GM23338 (cell line): ENCODE results near the gene EMILIN2. TPM values are rescaled to one million over a fixed set of nuclear protein-coding genes. Genes with fewer than 3 reads are reported as not detected.

Experiments used
- ATAC-seq: fragments of 200-7000 bp; cut with Tn5 transposase; 3 replicates; pipeline ENCODE4 v1.9.1; 2020
- DNase-seq: peaks from one replicate; pipeline ENCODE4 v3.0.0-alpha.2; 2015; ENCODE audit warnings: low spot score
- H2AFZ ChIP-seq: fragments of 200-600 bp; sonication (generic); 2 replicates; pipeline ENCODE4 v1.8.0; 2016; ENCODE audit warnings: antibody characterized with exemption, mild to moderate bottlenecking, moderate library complexity
- H3F3A ChIP-seq: fragments of 200-600 bp; sonication (generic); replicated peaks from 2 replicates; pipeline ENCODE4 v1.8.0; 2017; ENCODE audit warnings: antibody characterized with exemption, mixed run types, low read depth
- H3K27ac ChIP-seq: fragments of 200-600 bp; sonication (generic); 2 replicates; pipeline ENCODE4 v1.6.1; 2016; ENCODE audit warnings: low read depth
- H3K27me3 ChIP-seq: fragments of 200-600 bp; sonication (generic); 2 replicates; pipeline ENCODE4 v1.8.0; 2016; ENCODE audit warnings: mild to moderate bottlenecking, mixed run types, moderate library complexity; ENCODE audit not compliant: insufficient read depth
- H3K36me3 ChIP-seq: fragments of 200-600 bp; sonication (generic); 2 replicates; pipeline ENCODE4 v1.8.0; 2016; ENCODE audit warnings: mild to moderate bottlenecking; ENCODE audit not compliant: insufficient read depth
- H3K4me1 ChIP-seq: fragments of 200-600 bp; sonication (generic); 2 replicates; pipeline ENCODE4 v1.8.0; 2016; ENCODE audit warnings: mild to moderate bottlenecking, moderate library complexity; ENCODE audit not compliant: insufficient read depth
- H3K4me2 ChIP-seq: fragments of 200-600 bp; sonication (generic); 2 replicates; pipeline ENCODE4 v1.7.1; 2017; ENCODE audit warnings: mixed run types
- H3K4me3 ChIP-seq: fragments of 200-600 bp; sonication (generic); 2 replicates; pipeline ENCODE4 v1.6.1; 2016; ENCODE audit warnings: mixed run types
- H3K79me2 ChIP-seq: fragments of 200-600 bp; sonication (generic); replicated peaks from 2 replicates; pipeline ENCODE4 v1.8.0; 2017; ENCODE audit warnings: mild to moderate bottlenecking; ENCODE audit not compliant: insufficient read depth
- H3K9me2 ChIP-seq: fragments of 200-600 bp; sonication (generic); 2 replicates; pipeline ENCODE4 v1.8.0; 2017; ENCODE audit not compliant: insufficient read depth
- H4K20me1 ChIP-seq: fragments of 200-600 bp; sonication (generic); replicated peaks from 2 replicates; pipeline ENCODE4 v1.8.0; 2017; ENCODE audit warnings: mild to moderate bottlenecking; ENCODE audit not compliant: insufficient read depth
- H3K27ac Mint-ChIP-seq: 2 replicates; pipeline ENCODE4 v1.8.0; 2020; ENCODE audit warnings: inconsistent platforms, mild to moderate bottlenecking, moderate library complexity, mixed read lengths
- H3K27me3 Mint-ChIP-seq: 3 replicates; pipeline ENCODE4 v1.8.0; 2022; ENCODE audit warnings: low read depth, mild to moderate bottlenecking, moderate library complexity, mixed read lengths, inconsistent platforms; ENCODE audit not compliant: insufficient read depth, poor library complexity
- H3K36me3 Mint-ChIP-seq: 3 replicates; pipeline ENCODE4 v1.8.0; 2021; ENCODE audit warnings: low read depth, mild to moderate bottlenecking, inconsistent platforms, moderate library complexity, mixed read lengths
- H3K4me1 Mint-ChIP-seq: 3 replicates; pipeline ENCODE4 v1.8.0; 2020; ENCODE audit warnings: mild to moderate bottlenecking, inconsistent platforms, mixed read lengths
- H3K4me3 Mint-ChIP-seq: 3 replicates; pipeline ENCODE4 v1.8.0; 2021; ENCODE audit warnings: moderate library complexity, mild to moderate bottlenecking, inconsistent platforms, mixed read lengths
- H3K9me3 Mint-ChIP-seq: 3 replicates; pipeline ENCODE4 v1.8.0; 2020; ENCODE audit warnings: moderate library complexity, mild to moderate bottlenecking, inconsistent platforms, mixed read lengths
- CREB1 ChIP-seq: fragments of 250-450 bp; sonication (Bioruptor Pico); IDR thresholded peaks from 2 replicates; pipeline ENCODE4 v1.5.0; 2020; ENCODE audit warnings: low read depth, mild to moderate bottlenecking, moderate library complexity
- CTCF ChIP-seq, 2 experiments: fragments of 200-600 bp in 1 of 2; sonication (generic) in 1 of 2; conservative IDR thresholded peaks; 2 replicates each; pipeline versions ENCODE4 v1.5.1 to v1.6.1; 2016 to 2017; ENCODE audit warnings: antibody characterized with exemption in 2 of 2, low read depth in 2 of 2, mild to moderate bottlenecking in 2 of 2, moderate library complexity in 1 of 2
- EZH2 ChIP-seq: fragments of 200-600 bp; sonication (generic); IDR thresholded peaks from one replicate; pipeline ENCODE4 v1.8.0; 2017; ENCODE audit warnings: antibody characterized with exemption, mild to moderate bottlenecking, low read depth; ENCODE audit not compliant: unreplicated experiment
- EZH2phosphoT487 ChIP-seq: fragments of 200-600 bp; sonication (generic); IDR thresholded peaks from one replicate; pipeline ENCODE4 v1.8.1; 2018; ENCODE audit warnings: antibody characterized with exemption; ENCODE audit not compliant: unreplicated experiment
- JUNB ChIP-seq: IDR thresholded peaks from one replicate; pipeline ENCODE4 v1.6.1; 2016; ENCODE audit warnings: antibody characterized with exemption; ENCODE audit not compliant: unreplicated experiment
- NANOG ChIP-seq: IDR thresholded peaks from 2 replicates; pipeline ENCODE4 v1.6.1; 2016; ENCODE audit warnings: antibody characterized with exemption, borderline replicate concordance
- POLR2AphosphoS5 ChIP-seq: IDR thresholded peaks from 2 replicates; pipeline ENCODE4 v1.6.1; 2016; ENCODE audit warnings: antibody characterized with exemption, low read depth
- REST ChIP-seq: IDR thresholded peaks from one replicate; pipeline ENCODE4 v1.6.1; 2018; ENCODE audit warnings: antibody characterized with exemption; ENCODE audit not compliant: unreplicated experiment
- STAT1 ChIP-seq: IDR thresholded peaks from one replicate; pipeline ENCODE4 v1.6.1; 2016; ENCODE audit warnings: antibody characterized with exemption; ENCODE audit not compliant: unreplicated experiment
- ZNF114 ChIP-seq: fragments of 250-450 bp; sonication (Bioruptor Pico); IDR thresholded peaks from 2 replicates; pipeline ENCODE4 v1.5.0; 2020; ENCODE audit warnings: mild to moderate bottlenecking, moderate library complexity
- ZNF331 ChIP-seq: fragments of 250-450 bp; sonication (Bioruptor Pico); IDR thresholded peaks from 2 replicates; pipeline ENCODE4 v1.5.0; 2020; ENCODE audit warnings: low read depth, mild to moderate bottlenecking, moderate library complexity
- ZNF462 ChIP-seq: fragments of 250-450 bp; sonication (Bioruptor Pico); IDR thresholded peaks from 2 replicates; pipeline ENCODE4 v1.5.0; 2020; ENCODE audit warnings: mild to moderate bottlenecking, moderate library complexity
- polyA plus RNA-seq: library from polyadenylated mRNA; unstranded; fragments of >200 nt; fragmentation: Nextera tagmentation; extraction: Ambion mirVana; gene quantifications from 2 replicates; pipeline ENCODE4 v1.2.1, GENCODE V29; 2016
- total RNA-seq: library from RNA; depleted of rRNA; stranded (reverse); fragments of >200 nt; shearing (Covaris generic); gene quantifications from 2 replicates; pipeline ENCODE4 v1.2.3, GENCODE V29; 2014
- TF ChIP-seq, protein P1 (sequence below): IDR thresholded peaks from 2 replicates; pipeline ENCODE4 v1.6.1; 2016; ENCODE audit warnings: antibody characterized with exemption

Gene EMILIN2
- total and polyA plus RNA-seq, 2 experiments from 2014 or later = 3.0 to 11.6 TPM

- no peak for DNase-seq
- H3K4me1 ChIP-seq = peaks cover 5% of the 10 kb centered on the region; the same call in 1 of the 2 replicates
- H4K20me1 ChIP-seq = no peaks in the 10 kb centered on the region
- no peak overlapping the region for H3K4me3 ChIP-seq
- H3K27ac Mint-ChIP-seq = no peak overlapping the region
- peaks cover 12% of the 10 kb centered on the region for H3K9me3 Mint-ChIP-seq
- no peak overlapping the region for H3K4me3 Mint-ChIP-seq
- peaks cover 6% of the 10 kb centered on the region; the same call in 2 of the 3 replicates for H3K4me1 Mint-ChIP-seq
- H3K9me2 ChIP-seq = no peaks in the 10 kb centered on the region
- no peaks in the 10 kb centered on the region for H3F3A ChIP-seq
- no peaks in the 10 kb centered on the region for H3K27me3 ChIP-seq
- no peak overlapping the region for H3K4me2 ChIP-seq
- no peaks in the 10 kb centered on the region for H3K36me3 ChIP-seq
- ATAC-seq = no peak
- no peak overlapping the region for H3K27ac ChIP-seq
- peaks cover 12% of the 10 kb centered on the region for H3K27me3 Mint-ChIP-seq
- H3K79me2 ChIP-seq = no peaks in the 10 kb centered on the region
- no peak for TF ChIP-seq CTCF (conservative IDR thresholded peaks at IDR 0.05; ENCODE audit: low read depth in 2 of 2)
- TF ChIP-seq, protein P1, sequence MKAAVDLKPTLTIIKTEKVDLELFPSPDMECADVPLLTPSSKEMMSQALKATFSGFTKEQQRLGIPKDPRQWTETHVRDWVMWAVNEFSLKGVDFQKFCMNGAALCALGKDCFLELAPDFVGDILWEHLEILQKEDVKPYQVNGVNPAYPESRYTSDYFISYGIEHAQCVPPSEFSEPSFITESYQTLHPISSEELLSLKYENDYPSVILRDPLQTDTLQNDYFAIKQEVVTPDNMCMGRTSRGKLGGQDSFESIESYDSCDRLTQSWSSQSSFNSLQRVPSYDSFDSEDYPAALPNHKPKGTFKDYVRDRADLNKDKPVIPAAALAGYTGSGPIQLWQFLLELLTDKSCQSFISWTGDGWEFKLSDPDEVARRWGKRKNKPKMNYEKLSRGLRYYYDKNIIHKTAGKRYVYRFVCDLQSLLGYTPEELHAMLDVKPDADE = no peak
- no peak for TF ChIP-seq EZH2phosphoT487
- TF ChIP-seq POLR2AphosphoS5 = no peak
- no peak for TF ChIP-seq ZNF114 (CRISPR knock-in tag)
- no peak for TF ChIP-seq NANOG
- TF ChIP-seq ZNF462 (CRISPR knock-in tag) = no peak
- no peak for TF ChIP-seq EZH2
- no peak for TF ChIP-seq CREB1 (CRISPR knock-in tag)
- TF ChIP-seq STAT1 = no peak
- TF ChIP-seq ZNF331 (CRISPR knock-in tag) = no peak
- no peak for TF ChIP-seq REST
- no peak for TF ChIP-seq JUNB
- H2AFZ ChIP-seq = no peak overlapping the region
- H3K36me3 Mint-ChIP-seq = peaks cover 5% of the 10 kb centered on the region; the same call in 2 of the 3 replicates
Observed at GRCh38 chr18:2823202-2823601, 23.6 kb upstream of the EMILIN2 start.
